H9 (cell line): Measurements from ENCODE around the gene LIPC. TPM values are rescaled to one million over a fixed set of nuclear protein-coding genes. Genes with fewer than 3 reads are reported as not detected.

Source experiments
- DNase-seq: peaks from one replicate; pipeline ENCODE4 v3.0.0-alpha.2; 2017
- H2AFZ ChIP-seq: one replicate; pipeline ENCODE4 v1.6.1; 2013; ENCODE audit warnings: mild to moderate bottlenecking, low read length, control low read depth, moderate library complexity
- H2AK5ac ChIP-seq: 2 replicates; pipeline ENCODE4 v1.6.1; 2013; ENCODE audit warnings: low read length, control low read depth, mixed read lengths; ENCODE audit not compliant: insufficient read length
- H2BK120ac ChIP-seq: one replicate; pipeline ENCODE4 v1.6.1; 2013; ENCODE audit warnings: low read depth, mild to moderate bottlenecking, low read length, control low read depth, inconsistent platforms; ENCODE audit not compliant: poor library complexity, severe bottlenecking
- H2BK12ac ChIP-seq: 2 replicates; pipeline ENCODE4 v1.6.1; 2013; ENCODE audit warnings: low read length, control low read depth, mixed read lengths, low read depth; ENCODE audit not compliant: insufficient read length
- H2BK15ac ChIP-seq: 2 replicates; pipeline ENCODE4 v1.6.1; 2013; ENCODE audit warnings: low read depth, low read length, control low read depth
- H2BK20ac ChIP-seq: one replicate; pipeline ENCODE4 v1.6.1; 2013; ENCODE audit warnings: low read depth, mild to moderate bottlenecking, low read length, control low read depth, inconsistent platforms; ENCODE audit not compliant: poor library complexity, severe bottlenecking
- H2BK5ac ChIP-seq: 2 replicates; pipeline ENCODE4 v1.6.1; 2013; ENCODE audit warnings: low read length, control low read depth, mixed read lengths; ENCODE audit not compliant: insufficient read length
- H3K14ac ChIP-seq: 2 replicates; pipeline ENCODE4 v1.6.1; 2013; ENCODE audit warnings: low read length, control low read depth; ENCODE audit not compliant: insufficient read depth
- H3K18ac ChIP-seq: 2 replicates; pipeline ENCODE4 v1.6.1; 2013; ENCODE audit warnings: low read depth, mild to moderate bottlenecking, mixed read lengths, low read length, control low read depth; ENCODE audit not compliant: insufficient read length
- H3K23ac ChIP-seq: 2 replicates; pipeline ENCODE4 v1.6.1; 2013; ENCODE audit warnings: low read length, control low read depth, mixed read lengths, low read depth; ENCODE audit not compliant: insufficient read length
- H3K23me2 ChIP-seq: 2 replicates; pipeline ENCODE4 v1.6.1; 2013; ENCODE audit warnings: low read depth, mild to moderate bottlenecking, mixed read lengths, low read length, control low read depth; ENCODE audit not compliant: insufficient read length, poor library complexity, severe bottlenecking
- H3K27ac ChIP-seq: 2 replicates; pipeline ENCODE4 v1.5.1; 2013; ENCODE audit warnings: low read length, control low read depth, mixed read lengths, low read depth; ENCODE audit not compliant: insufficient read length
- H3K27me3 ChIP-seq: 2 replicates; pipeline ENCODE4 v1.6.1; 2013; ENCODE audit warnings: low read length, control low read depth, inconsistent platforms; ENCODE audit not compliant: insufficient read depth
- H3K4ac ChIP-seq: 2 replicates; pipeline ENCODE4 v1.6.1; 2013; ENCODE audit warnings: low read depth, mild to moderate bottlenecking, control low read depth, inconsistent platforms, low read length, moderate library complexity
- H3K4me1 ChIP-seq: 2 replicates; pipeline ENCODE4 v1.6.1; 2013; ENCODE audit warnings: low read length, control low read depth, inconsistent platforms; ENCODE audit not compliant: insufficient read depth
- H3K4me2 ChIP-seq: 2 replicates; pipeline ENCODE4 v1.6.1; 2013; ENCODE audit warnings: low read length, control low read depth, mixed read lengths; ENCODE audit not compliant: insufficient read length, insufficient read depth
- H3K56ac ChIP-seq: 2 replicates; pipeline ENCODE4 v1.6.1; 2013; ENCODE audit warnings: low read depth, mild to moderate bottlenecking, mixed read lengths, low read length, control low read depth; ENCODE audit not compliant: insufficient read length
- H3K79me1 ChIP-seq: 2 replicates; pipeline ENCODE4 v1.6.1; 2013; ENCODE audit warnings: low read depth, mild to moderate bottlenecking, moderate library complexity, low read length, control low read depth, inconsistent platforms; ENCODE audit not compliant: insufficient read depth, poor library complexity, severe bottlenecking
- H3K79me2 ChIP-seq: 2 replicates; pipeline ENCODE4 v1.6.1; 2013; ENCODE audit warnings: low read length, control low read depth, inconsistent platforms; ENCODE audit not compliant: insufficient read depth
- H3K9ac ChIP-seq: 2 replicates; pipeline ENCODE4 v1.6.1; 2013; ENCODE audit warnings: low read length, control low read depth, mixed read lengths; ENCODE audit not compliant: insufficient read length; ENCODE audit errors: extremely low read depth
- H3K9me3 ChIP-seq: one replicate; pipeline ENCODE4 v1.6.1; 2013; ENCODE audit warnings: low read depth, low read length, inconsistent platforms; ENCODE audit not compliant: control insufficient read depth
- H3T11ph ChIP-seq: one replicate; pipeline ENCODE4 v1.6.1; 2013; ENCODE audit warnings: mild to moderate bottlenecking, low read length, control low read depth, inconsistent platforms
- H4K20me1 ChIP-seq: one replicate; pipeline ENCODE4 v1.6.1; 2013; ENCODE audit not compliant: control insufficient read depth, insufficient read length, insufficient read depth
- H4K5ac ChIP-seq: 2 replicates; pipeline ENCODE4 v1.6.1; 2013; ENCODE audit warnings: low read depth, mild to moderate bottlenecking, mixed read lengths, low read length, control low read depth; ENCODE audit not compliant: insufficient read length
- H4K8ac ChIP-seq: replicated peaks from 2 replicates; pipeline ENCODE4 v1.6.1; 2013; ENCODE audit warnings: low read length, control low read depth, mixed read lengths, low read depth; ENCODE audit not compliant: insufficient read length
- H4K91ac ChIP-seq: 2 replicates; pipeline ENCODE4 v1.6.1; 2013; ENCODE audit warnings: low read depth, mild to moderate bottlenecking, moderate library complexity, mixed read lengths, low read length, control low read depth; ENCODE audit not compliant: insufficient read length
- H3K27ac Mint-ChIP-seq, 3 experiments: 2 replicates in 2 of 3; 3 replicates in 1 of 3; pipeline ENCODE4 v1.8.0; 2020 to 2021; ENCODE audit warnings: mixed read lengths in 3 of 3, mild to moderate bottlenecking in 1 of 3, moderate library complexity in 1 of 3
- H3K27me3 Mint-ChIP-seq: 2 replicates; pipeline ENCODE4 v1.8.0; 2021; ENCODE audit warnings: low read depth, mild to moderate bottlenecking, moderate library complexity, mixed read lengths
- H3K36me3 Mint-ChIP-seq, 3 experiments: 2 replicates in 2 of 3; 3 replicates in 1 of 3; pipeline ENCODE4 v1.8.0; 2020 to 2021; ENCODE audit warnings: low read depth in 3 of 3, mixed read lengths in 3 of 3; ENCODE audit not compliant: insufficient read depth in 1 of 3
- H3K4me1 Mint-ChIP-seq, 2 experiments: 2 replicates each; pipeline ENCODE4 v1.8.0; 2020; ENCODE audit warnings: mixed read lengths in 2 of 2
- H3K4me3 Mint-ChIP-seq, 2 experiments: 2 replicates in 1 of 2; 3 replicates in 1 of 2; pipeline ENCODE4 v1.8.0; 2020 to 2021; ENCODE audit warnings: mild to moderate bottlenecking in 2 of 2, mixed read lengths in 2 of 2, moderate library complexity in 1 of 2
- H3K9me3 Mint-ChIP-seq, 2 experiments: 2 replicates in 1 of 2; 3 replicates in 1 of 2; pipeline ENCODE4 v1.8.0; 2020; ENCODE audit warnings: mild to moderate bottlenecking in 2 of 2, mixed read lengths in 2 of 2, moderate library complexity in 1 of 2
- WGBS: extraction: QIAGEN DNeasy Blood & Tissue Kit; methylation state at CpG from one replicate; pipeline ENCODE4 v1.1.7; 2013; ENCODE audit warnings: missing lambda C conversion rate, low lambda C conversion rate, mixed read lengths; ENCODE audit not compliant: insufficient read length; ENCODE audit errors: extremely low coverage; 5-methylcytosine and 5-hydroxymethylcytosine counted together
- total RNA-seq: library from RNA; stranded (reverse); gene quantifications from 2 replicates; pipeline ENCODE4 v1.2.1, GENCODE V29; 2021
- TF ChIP-seq, protein P1 (sequence below): fragments of 200-600 bp; sonication (generic); conservative IDR thresholded peaks from 3 replicates; pipeline ENCODE4 v1.8.0; 2021; ENCODE audit warnings: antibody characterized with exemption, mild to moderate bottlenecking

Gene LIPC
- total RNA-seq, 1 experiment from 2014 or later = not detected

DNA sequence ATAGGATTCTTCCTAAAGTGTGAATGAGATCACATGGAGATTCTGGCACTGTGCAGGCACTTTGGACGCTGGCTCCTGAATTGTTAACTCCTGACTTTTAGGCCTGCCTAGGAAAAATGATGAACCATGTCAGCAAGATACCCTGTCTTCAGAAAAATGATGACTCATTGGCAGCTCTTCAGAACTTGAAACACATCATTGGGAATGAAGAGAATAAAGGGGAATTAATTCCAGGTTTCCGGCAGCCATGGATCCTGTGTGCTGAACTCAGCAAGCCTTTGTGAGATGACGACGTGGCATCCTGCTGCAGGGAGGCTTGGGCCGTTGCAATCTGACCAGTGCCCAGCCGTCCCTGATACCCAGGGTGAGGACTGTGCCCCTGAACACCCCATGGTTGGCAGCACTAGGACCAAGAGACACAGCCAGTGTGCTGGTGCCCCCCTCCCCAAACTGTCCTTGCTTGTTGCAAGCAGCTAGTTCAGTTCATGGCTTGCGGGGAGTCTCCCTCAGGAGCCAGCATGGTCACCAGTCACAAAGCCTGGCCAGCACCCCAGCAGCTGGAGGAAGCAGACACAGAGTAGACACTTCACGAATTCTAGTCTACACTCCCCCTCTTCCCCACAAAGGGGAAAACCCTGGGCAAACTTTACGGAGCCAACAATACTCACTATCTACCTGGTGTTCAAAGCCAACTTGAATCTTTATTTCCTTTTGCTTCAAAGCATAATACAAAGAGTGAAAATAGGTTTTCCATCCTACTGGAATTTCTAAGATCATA, 7.8 kb upstream of the LIPC start:
- Histone ChIP-seq H3K27me3 (no peaks in the 10 kb centered on the region), H2AK5ac (no peak overlapping the region), H2BK20ac (no peak overlapping the region), H4K5ac (no peak overlapping the region), H3K4me2 (no peak overlapping the region), H2BK15ac (no peak overlapping the region), H3K9me3 (no peaks in the 10 kb centered on the region), H4K8ac (no peak overlapping the region), H2BK5ac (no peak overlapping the region), H4K91ac (no peak overlapping the region), H3K23me2 (no peaks in the 10 kb centered on the region), H3K79me2 (no peaks in the 10 kb centered on the region), H3K9ac (no peak overlapping the region), H3K18ac (no peak overlapping the region), H3K79me1 (no peaks in the 10 kb centered on the region), H3K4ac (no peak overlapping the region), H3K23ac (no peak overlapping the region), H3K27ac (no peak overlapping the region), H3K14ac (no peak overlapping the region), H2BK12ac (no peak overlapping the region), H3K4me1 (no peaks in the 10 kb centered on the region), H4K20me1 (no peaks in the 10 kb centered on the region), H2AFZ (no peak overlapping the region), H3T11ph (no peak overlapping the region), H3K56ac (no peak overlapping the region), H2BK120ac (no peak overlapping the region)
- no CpG with 5 or more reads among the region's 9 CpGs for WGBS
- TF ChIP-seq, protein P1, sequence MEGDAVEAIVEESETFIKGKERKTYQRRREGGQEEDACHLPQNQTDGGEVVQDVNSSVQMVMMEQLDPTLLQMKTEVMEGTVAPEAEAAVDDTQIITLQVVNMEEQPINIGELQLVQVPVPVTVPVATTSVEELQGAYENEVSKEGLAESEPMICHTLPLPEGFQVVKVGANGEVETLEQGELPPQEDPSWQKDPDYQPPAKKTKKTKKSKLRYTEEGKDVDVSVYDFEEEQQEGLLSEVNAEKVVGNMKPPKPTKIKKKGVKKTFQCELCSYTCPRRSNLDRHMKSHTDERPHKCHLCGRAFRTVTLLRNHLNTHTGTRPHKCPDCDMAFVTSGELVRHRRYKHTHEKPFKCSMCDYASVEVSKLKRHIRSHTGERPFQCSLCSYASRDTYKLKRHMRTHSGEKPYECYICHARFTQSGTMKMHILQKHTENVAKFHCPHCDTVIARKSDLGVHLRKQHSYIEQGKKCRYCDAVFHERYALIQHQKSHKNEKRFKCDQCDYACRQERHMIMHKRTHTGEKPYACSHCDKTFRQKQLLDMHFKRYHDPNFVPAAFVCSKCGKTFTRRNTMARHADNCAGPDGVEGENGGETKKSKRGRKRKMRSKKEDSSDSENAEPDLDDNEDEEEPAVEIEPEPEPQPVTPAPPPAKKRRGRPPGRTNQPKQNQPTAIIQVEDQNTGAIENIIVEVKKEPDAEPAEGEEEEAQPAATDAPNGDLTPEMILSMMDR = no peak
- no peaks in the 10 kb centered on the region for H3K4me1 Mint-ChIP-seq
- H3K27ac Mint-ChIP-seq = no peak overlapping the region
- DNase-seq = no peak
- H3K4me3 Mint-ChIP-seq = no peak overlapping the region
- H3K36me3 Mint-ChIP-seq = no peaks in the 10 kb centered on the region
- no peaks in the 10 kb centered on the region for H3K27me3 Mint-ChIP-seq
- no peaks in the 10 kb centered on the region for H3K9me3 Mint-ChIP-seq
